GM21717 (cell line): Measurements from ENCODE around the gene UBAP2L.

ENCODE experiments used
- ATAC-seq: cut with Tn5 transposase; IDR thresholded peaks from one replicate; pipeline ENCODE4 v1.9.1; 2021; ENCODE audit warnings: mild to moderate bottlenecking, moderate library complexity; ENCODE audit not compliant: unreplicated experiment

UBAP2L gene

GRCh38 chr1:154220071-154220969 lies at the start of gene UBAP2L:
Gene UBAP2L, plus strand, starts transcription at chr1:154220955. Its CDS starts 4,169 bp downstream, at chr1:154225124.
- ATAC-seq = peak; percentile 80

- no peak for ATAC-seq
Observed at GRCh38 chr1:154171223-154171583, 49.6 kb upstream of the UBAP2L start.

GRCh38 chr1:154171880-154172279 lies 48.9 kb upstream of the UBAP2L start:
- ATAC-seq = no peak

- ATAC-seq = no peak
Observed at GRCh38 chr1:154174654-154175053, 46.1 kb upstream of the UBAP2L start.

- ATAC-seq = no peak
Observed at GRCh38 chr1:154176337-154176736, 44.4 kb upstream of the UBAP2L start.

- no peak for ATAC-seq
Observed at GRCh38 chr1:154178013-154178412, 42.7 kb upstream of the UBAP2L start.

GRCh38 chr1:154178911-154179811 lies 41.6 kb upstream of the UBAP2L start:
- no peak for ATAC-seq

- no peak for ATAC-seq
Observed at GRCh38 chr1:154179946-154180687, 40.6 kb upstream of the UBAP2L start.

- no peak for ATAC-seq
Observed at GRCh38 chr1:154181944-154182343, 38.8 kb upstream of the UBAP2L start.

- ATAC-seq = peak; percentile 52
Observed at GRCh38 chr1:154182344-154183045, 38.3 kb upstream of the UBAP2L start.

- ATAC-seq = peak; percentile 65
Observed at GRCh38 chr1:154183046-154183915, 37.5 kb upstream of the UBAP2L start.

- ATAC-seq = no peak
Observed at GRCh38 chr1:154186177-154186576, 34.6 kb upstream of the UBAP2L start.

- ATAC-seq = no peak
Observed at GRCh38 chr1:154186852-154187501, 33.8 kb upstream of the UBAP2L start.

GRCh38 chr1:154190550-154190949 lies 30.2 kb upstream of the UBAP2L start:
- ATAC-seq = no peak

GRCh38 chr1:154191990-154192461 lies 28.7 kb upstream of the UBAP2L start, which contains the start of gene TPM3:
Gene TPM3, minus strand, starts transcription at chr1:154192100. Its CDS starts 82 bp downstream, at chr1:154192018.
- ATAC-seq = no peak

- ATAC-seq = no peak
Observed at GRCh38 chr1:154192476-154192875, 28.3 kb upstream of the UBAP2L start.

GRCh38 chr1:154193821-154194220 lies 26.9 kb upstream of the UBAP2L start:
- no peak for ATAC-seq

- no peak for ATAC-seq
Observed at GRCh38 chr1:154198756-154199562, 21.8 kb upstream of the UBAP2L start.
